IPS-18c (cell line): ENCODE measurements around the gene GRIK4.
"Not testable (repeated sequence)": the region's sequence is repeated elsewhere in the genome, so short reads cannot be mapped to it uniquely, and the experiment has no call there.

ENCODE experiments used
- H3K4me3 ChIP-seq: 2 replicates; pipeline ENCODE4 v1.7.0; 2013; ENCODE audit warnings: low read depth, mild to moderate bottlenecking, low read length, moderate library complexity; ENCODE audit not compliant: insufficient read depth
- H3K9me3 ChIP-seq: one replicate; pipeline ENCODE4 v1.6.1; 2013; ENCODE audit warnings: mild to moderate bottlenecking, low read length, moderate library complexity; ENCODE audit not compliant: control insufficient read depth, insufficient read depth

The GRIK4 gene

DNA sequence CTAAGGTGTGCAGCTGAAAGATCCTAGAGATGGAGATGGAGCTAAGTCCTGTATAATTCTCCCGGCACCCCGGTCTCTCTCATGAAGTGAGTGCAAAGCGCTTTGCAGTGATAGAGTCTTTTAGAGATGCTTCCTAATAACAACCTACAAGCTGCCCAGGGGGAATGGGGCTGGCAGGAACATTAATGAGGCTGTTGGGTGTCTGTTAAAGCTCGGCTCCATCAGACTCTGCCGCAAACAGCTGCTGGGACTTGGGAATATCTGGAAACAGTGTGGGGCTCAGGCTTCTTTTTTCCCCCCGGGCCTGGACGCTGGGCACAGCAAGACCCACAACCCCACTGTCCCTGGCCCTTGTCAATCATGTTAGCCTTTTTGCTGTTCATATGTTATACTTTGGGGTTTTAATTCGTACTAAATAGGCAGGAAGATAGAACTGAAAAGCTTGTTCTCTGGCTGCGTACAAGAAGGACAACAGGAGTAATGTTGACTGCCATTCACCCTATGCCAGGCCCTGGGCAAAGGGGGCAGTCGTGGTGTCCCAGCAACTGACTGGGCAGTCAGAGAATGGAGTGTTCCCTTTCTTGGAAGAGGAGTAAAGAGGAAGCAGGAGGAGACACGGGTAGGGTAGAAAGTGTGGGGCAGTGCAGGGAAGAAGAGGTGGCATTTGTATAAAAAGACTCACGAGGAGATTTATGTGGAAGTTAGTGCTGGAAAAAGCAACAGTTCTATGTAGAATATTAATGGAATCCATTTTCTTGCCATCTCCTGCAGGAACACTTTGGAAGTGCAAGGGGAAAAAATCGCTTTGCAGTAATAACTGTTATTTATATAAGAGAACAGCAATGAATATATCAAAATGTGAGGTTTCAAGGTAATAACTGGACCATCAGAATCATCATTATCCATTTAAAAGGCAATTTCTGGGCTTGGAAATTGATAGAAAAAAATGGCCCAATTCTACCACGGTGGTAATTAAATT, 232.8 kb downstream of the GRIK4 start:
- Histone ChIP-seq H3K9me3 (peaks cover 2% of the 10 kb centered on the region), H3K4me3 (no peak overlapping the region)

DNA sequence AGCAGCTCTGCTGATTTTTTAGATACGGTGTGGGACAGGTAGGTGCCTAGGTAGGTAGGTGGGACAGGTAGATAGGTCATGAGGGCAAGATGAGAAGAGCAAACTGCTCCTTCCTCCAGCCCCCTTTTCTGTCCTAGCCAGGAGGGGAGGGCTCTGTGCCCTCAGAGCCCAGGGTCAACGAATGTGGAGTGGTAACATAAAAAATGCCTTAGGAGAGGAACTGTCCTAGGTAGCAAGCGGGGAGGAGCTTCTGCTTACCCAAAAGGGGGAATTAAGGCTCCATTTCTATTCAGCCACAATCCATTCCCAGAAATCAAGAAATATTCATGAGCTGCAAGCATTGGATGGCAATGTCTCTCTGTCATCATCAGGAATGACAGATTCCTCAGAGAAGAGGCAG, 234.8 kb downstream of the GRIK4 start:
- H3K9me3 ChIP-seq = peaks cover 2% of the 10 kb centered on the region
- H3K4me3 ChIP-seq = no peak overlapping the region

- H3K4me3 ChIP-seq = no peak overlapping the region
- H3K9me3 ChIP-seq = peaks cover 2% of the 10 kb centered on the region
Measured at GRCh38 chr11:120746836-120747609, 235.5 kb downstream of the GRIK4 start.

DNA sequence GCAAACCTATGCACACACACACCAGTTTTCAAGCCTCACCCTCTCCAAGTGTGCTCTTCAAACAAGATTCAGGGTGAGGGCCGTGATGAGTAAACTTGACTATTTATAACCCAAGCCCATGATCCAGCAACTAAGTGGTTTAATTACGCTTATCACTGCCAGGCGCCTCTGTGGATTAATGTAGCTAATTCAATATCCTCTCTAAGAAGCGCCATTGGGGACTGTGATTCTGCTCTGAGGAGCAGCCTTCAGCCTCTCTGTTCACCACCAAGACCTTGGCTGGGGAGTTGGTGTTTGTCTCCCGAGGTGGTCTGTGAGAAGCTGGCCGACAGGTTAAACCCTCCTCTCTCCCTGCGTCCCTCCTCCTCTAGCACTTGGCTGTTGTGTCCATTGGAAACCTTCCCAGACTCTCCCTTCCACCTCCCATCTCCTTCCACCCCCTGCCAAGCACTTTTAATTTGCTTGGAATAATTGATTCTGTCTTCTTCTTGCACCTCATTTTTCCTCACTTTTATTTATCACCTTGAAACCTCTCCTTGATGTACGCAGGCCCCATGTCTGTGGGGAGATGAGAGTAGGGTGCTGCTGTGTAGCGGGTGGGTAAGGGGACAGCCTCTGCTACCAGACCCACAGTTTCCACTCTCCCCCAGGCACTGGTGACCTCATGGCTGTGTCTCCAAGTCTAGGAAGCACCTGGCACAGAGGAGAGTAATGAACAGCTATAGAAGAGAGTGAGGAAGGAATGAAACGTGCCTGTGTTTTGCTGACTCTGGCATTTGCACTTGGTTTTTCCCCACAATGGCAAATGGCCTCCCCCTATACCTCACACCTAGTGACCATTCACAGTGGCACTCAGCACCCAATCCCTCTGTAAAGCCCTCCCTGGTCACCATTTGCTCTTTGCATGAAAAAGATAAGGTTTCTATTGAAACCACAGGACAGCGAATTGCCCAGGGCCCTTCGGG, 236.6 kb downstream of the GRIK4 start:
- no peak overlapping the region for H3K4me3 ChIP-seq
- H3K9me3 ChIP-seq = peaks cover 2% of the 10 kb centered on the region

- Histone ChIP-seq H3K4me3 (no peak overlapping the region), H3K9me3 (peaks cover 2% of the 10 kb centered on the region)
Measured at GRCh38 chr11:120749395-120749794, 237.8 kb downstream of the GRIK4 start.

DNA sequence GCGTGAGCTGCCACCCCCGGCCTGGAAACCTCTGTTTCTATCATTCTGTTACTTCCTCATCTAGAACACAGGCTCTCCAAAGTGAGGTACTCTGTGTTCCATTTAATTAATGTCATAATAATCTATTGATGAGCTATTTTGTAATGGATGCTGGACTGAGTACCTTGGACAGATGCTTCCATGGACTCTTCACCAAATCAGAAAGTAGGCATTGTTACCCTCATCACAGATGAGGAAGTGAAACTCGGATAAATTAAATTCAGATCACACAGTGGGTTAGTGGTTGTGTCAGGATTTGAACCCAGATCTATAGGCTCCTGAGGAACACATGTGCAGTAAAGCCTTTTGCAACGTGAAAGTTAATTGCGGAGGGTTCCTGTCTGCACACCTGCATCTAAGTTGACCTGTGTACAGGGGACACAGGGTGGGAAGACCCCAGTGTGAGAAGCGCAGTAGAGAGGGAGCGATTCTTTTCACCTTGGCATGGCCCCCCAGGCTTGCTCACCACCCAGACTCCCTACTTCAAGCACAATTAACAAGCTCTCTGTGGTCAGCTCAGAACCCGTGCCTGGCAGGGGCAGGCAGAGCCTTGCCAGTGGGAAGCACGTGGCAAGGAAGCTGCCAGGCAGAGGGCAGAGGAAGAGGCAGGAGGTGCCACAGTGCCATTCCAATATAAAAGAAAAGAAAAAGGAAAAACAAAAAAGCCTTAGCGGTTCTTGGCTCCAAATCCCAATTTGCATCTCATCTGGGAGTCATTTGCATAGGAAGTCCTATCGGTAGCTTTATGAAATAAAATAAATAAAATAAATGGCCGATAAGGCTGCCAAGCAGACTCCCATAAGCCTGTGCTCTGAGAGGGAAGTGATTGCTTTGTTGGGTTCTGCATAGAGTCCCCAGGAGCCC, 239.3 kb downstream of the GRIK4 start:
- Histone ChIP-seq H3K9me3 (peaks cover 2% of the 10 kb centered on the region), H3K4me3 (no peak overlapping the region)

GRCh38 chr11:120751550-120751949, 240.0 kb downstream of the GRIK4 start:
- Histone ChIP-seq H3K4me3 (no peak overlapping the region), H3K9me3 (peaks cover 2% of the 10 kb centered on the region)

- Histone ChIP-seq H3K9me3 (peaks cover 2% of the 10 kb centered on the region), H3K4me3 (no peak overlapping the region)
Measured at GRCh38 chr11:120752668-120753067, 241.1 kb downstream of the GRIK4 start.

- Histone ChIP-seq H3K4me3 (no peak overlapping the region), H3K9me3 (no peaks in the 10 kb centered on the region)
Measured at GRCh38 chr11:120756931-120757330, 245.4 kb downstream of the GRIK4 start.

GRCh38 chr11:120759046-120759445, 247.5 kb downstream of the GRIK4 start:
- Histone ChIP-seq H3K9me3 (no peaks in the 10 kb centered on the region), H3K4me3 (no peak overlapping the region)

DNA sequence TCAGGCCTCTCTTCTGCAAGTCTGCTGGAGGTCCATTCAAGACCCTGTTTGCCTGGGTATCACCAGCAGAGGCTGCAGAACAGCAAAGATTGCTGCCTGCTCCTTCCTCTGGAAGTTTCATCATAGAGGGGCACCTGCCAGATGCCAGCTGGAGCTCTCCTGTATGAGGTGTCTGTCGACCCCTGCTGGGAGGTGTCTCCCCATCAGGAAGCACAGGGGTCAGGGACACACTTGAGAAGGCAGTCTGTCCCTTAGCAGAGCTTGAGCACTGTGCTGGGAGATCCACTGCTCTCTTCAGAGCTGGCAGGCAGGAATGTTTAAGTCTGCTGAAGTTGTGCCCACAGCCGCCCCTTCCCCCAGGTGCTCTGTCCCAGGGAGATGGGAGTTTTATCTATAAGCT, 254.2 kb downstream of the GRIK4 start:
- H3K4me3 ChIP-seq, H3K9me3 ChIP-seq: not testable (repeated sequence)

GRCh38 chr11:120766318-120766717, 254.8 kb downstream of the GRIK4 start:
- no peak overlapping the region for H3K4me3 ChIP-seq
- H3K9me3 ChIP-seq = no peaks in the 10 kb centered on the region

DNA sequence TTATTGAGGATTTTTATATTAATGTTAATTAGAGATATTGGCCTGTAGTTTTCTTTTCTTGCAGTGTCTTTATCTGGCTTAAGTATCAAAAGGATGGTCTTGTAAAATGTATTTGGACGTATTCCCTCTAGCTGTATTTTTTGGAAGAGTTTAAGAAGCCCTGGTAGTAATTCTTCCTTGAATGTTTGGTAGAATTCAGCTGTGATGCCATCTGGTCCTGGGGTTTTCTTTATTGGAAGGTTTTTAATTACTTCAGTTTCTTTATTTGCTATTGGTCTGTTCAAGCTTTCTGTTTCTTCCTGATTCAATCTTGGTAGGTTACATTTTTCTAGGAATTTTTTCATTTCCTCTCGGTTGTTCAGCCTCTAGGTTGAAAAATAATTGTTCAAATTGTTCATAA, 257.4 kb downstream of the GRIK4 start:
- peaks cover under 1% of the 10 kb centered on the region for H3K9me3 ChIP-seq
- no peak overlapping the region for H3K4me3 ChIP-seq

DNA sequence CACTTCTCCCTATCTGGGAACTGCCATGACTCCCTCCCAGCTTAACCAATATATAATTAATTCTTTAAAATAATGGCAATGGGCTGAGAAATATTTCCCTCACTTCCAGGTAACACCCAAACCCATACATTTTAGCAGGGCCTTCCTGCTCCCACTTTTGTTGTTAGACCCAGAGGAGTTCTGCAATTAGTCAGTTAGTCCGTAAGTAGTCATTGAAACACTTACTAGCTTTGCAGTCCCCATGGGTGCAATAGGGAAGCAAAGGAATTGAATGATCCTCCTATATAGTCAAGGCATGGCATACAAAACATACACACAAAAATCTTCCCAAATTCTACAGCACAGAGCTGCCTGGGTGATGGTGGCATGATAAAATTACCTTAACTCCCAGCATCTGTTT, 258.4 kb downstream of the GRIK4 start:
- peaks cover 4% of the 10 kb centered on the region for H3K9me3 ChIP-seq
- H3K4me3 ChIP-seq = no peak overlapping the region

DNA sequence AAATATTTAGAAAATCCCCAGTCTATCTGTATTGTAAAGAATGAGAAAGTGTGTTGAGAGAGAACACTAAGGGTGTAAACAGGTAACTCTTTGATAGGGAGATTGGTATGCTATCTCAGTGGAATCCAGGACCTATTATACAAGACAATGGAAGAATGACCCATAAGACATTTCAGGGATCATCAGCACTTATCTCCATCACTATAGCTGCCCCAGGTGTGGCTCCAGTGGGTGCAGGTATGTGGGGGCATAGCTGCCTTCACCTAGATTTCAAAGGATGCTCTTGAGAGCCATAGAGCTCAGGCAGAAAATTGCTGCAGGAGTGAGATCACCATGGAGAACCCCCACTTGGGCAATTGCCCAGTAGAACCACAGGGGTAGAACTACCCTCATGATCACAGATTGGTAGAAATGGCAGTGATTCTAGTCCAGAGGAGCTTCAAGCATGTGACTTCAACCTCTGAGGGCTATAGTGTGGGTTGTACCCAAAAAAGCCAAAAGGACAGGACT, 260.1 kb downstream of the GRIK4 start:
- Histone ChIP-seq H3K9me3 (peaks cover 4% of the 10 kb centered on the region), H3K4me3 (no peak overlapping the region)

- Histone ChIP-seq H3K9me3 (peaks cover 6% of the 10 kb centered on the region), H3K4me3 (no peak overlapping the region)
Measured at GRCh38 chr11:120773501-120774031, 262.0 kb downstream of the GRIK4 start.
